Measurements from ENCODE around the gene COL4A5. TPM values are rescaled to one million over a fixed set of nuclear protein-coding genes. Genes with fewer than 3 reads are reported as not detected.

The COL4A5 gene
- total and polyA plus RNA-seq, 2 of the 13 experiments (the other 11 are each of a cell fraction or from before 2014, with no cell fraction given), result 39.5 to 45.5 TPM

DNA sequence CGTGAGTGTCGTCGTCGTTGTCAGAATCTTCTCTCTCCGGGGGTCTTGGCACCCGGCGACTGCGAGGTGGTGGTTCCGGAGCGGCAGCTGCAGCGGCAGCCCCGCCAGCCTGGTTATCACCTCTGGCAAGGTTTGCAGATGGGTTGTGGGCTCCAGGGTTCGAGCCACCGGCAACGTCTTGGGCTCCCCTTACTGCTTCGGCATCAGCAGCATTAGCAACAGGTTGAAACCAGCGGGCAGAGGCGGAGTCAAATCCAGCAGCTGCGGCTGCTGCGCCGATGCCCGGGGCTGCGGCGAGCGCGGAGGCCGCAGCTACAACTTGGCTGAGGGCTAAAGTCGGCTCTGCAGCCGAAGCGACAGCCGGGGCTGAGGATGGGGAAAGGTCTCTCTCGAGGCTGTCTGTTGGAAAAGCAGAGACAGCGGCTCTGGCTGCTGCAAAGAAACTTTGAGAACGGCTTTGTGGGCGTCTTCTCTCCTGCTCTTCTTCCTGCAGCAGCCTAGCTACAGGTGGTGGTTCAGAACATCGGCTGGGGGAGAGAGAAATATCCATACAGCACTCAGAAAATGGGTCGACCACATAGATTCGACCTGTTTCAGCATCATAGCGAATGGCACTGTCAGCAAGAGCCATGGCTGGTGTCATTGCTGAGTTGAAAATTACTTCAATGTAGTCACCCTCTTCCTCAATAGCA lies 293.1 kb downstream of the COL4A5 start (continued):
- TF ChIP-seq, protein P1, sequence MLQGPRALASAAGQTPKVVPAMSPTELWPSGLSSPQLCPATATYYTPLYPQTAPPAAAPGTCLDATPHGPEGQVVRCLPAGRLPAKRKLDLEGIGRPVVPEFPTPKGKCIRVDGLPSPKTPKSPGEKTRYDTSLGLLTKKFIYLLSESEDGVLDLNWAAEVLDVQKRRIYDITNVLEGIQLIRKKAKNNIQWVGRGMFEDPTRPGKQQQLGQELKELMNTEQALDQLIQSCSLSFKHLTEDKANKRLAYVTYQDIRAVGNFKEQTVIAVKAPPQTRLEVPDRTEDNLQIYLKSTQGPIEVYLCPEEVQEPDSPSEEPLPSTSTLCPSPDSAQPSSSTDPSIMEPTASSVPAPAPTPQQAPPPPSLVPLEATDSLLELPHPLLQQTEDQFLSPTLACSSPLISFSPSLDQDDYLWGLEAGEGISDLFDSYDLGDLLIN (CRISPR knock-in tag; IDR thresholded peaks at IDR 0.05; ENCODE audit: borderline replicate concordance), result no peak
- TF ChIP-seq, protein P2, sequence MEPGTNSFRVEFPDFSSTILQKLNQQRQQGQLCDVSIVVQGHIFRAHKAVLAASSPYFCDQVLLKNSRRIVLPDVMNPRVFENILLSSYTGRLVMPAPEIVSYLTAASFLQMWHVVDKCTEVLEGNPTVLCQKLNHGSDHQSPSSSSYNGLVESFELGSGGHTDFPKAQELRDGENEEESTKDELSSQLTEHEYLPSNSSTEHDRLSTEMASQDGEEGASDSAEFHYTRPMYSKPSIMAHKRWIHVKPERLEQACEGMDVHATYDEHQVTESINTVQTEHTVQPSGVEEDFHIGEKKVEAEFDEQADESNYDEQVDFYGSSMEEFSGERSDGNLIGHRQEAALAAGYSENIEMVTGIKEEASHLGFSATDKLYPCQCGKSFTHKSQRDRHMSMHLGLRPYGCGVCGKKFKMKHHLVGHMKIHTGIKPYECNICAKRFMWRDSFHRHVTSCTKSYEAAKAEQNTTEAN (CRISPR knock-in tag; conservative IDR thresholded peaks at IDR 0.05), result no peak
- TF ChIP-seq KDM5A (IDR thresholded peaks at IDR 0.05; ENCODE audit: borderline replicate concordance, low read length), result no peak
- TF ChIP-seq ZSCAN20 (CRISPR knock-in tag; IDR thresholded peaks at IDR 0.05; ENCODE audit: borderline replicate concordance), result no peak
- TF ChIP-seq ZNF180 (CRISPR knock-in tag; IDR thresholded peaks at IDR 0.05; ENCODE audit: borderline replicate concordance, low read depth), result no peak
- no peak for TF ChIP-seq ZSCAN29 (CRISPR knock-in tag; conservative IDR thresholded peaks at IDR 0.05)
- no peak for TF ChIP-seq ZFP82 (CRISPR knock-in tag; IDR thresholded peaks at IDR 0.05; ENCODE audit: borderline replicate concordance)
- no peak for TF ChIP-seq ARNT (IDR thresholded peaks at IDR 0.05)

DNA sequence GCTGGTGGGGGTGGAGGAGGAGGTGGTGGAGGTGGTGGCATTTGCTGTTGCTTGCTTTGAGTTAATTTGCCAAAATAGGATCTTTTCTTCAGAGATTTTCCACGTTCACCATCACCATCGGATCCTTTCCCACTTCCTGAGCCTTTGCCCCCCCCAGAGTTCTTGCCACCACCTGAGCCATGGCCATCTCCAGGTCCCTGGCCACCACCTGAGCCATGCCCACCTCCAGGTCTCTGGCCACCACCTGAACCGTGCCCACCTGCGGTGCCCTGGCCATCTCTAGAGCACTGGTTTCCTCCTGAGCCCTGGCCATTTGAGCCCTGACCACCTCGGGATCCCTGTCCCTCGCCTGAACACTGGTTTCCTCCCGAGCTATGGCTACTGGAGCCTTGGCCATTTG lies 294.8 kb downstream of the COL4A5 start:
- no peaks in the 10 kb centered on the region for H3K36me3 ChIP-seq (replicated peaks in 1 of 2; ENCODE audit: control insufficient read depth in 1 of 2, insufficient read depth in 2 of 2, low read length in 2 of 2)
- H4K20me1 ChIP-seq (ENCODE audit: insufficient read depth, low read length), result no peaks in the 10 kb centered on the region
- in situ Hi-C loops (cut with HindIII; ENCODE audit: extremely low pct_ligation_motif_present, low pct_unique_long_range_greater_than_20kb), result no loop called here
- BruUV-seq (replicated peaks), result no TSS peak
- ChIA-PET CTCF (ENCODE audit: low intra/inter-chr PET ratio, low total read pairs) (no interaction called here), POLR2A (no interaction called here)
- no peak overlapping the region for H2AFZ ChIP-seq (ENCODE audit: low read length)
- no peaks in the 10 kb centered on the region for H3K79me2 ChIP-seq (ENCODE audit: insufficient read depth, low read length)
- no peak overlapping the region for H3K4me3 ChIP-seq (replicated peaks in 1 of 3; ENCODE audit: insufficient read depth in 1 of 3, low read depth in 2 of 3, low read length in 3 of 3)
- intact Hi-C loops (cut with micrococcal nuclease; ENCODE audit: unreplicated experiment), result no loop called here
- FAIRE-seq (no peak), ATAC-seq (no peak), DNase-seq (ENCODE audit: low spot score) (no peak)
- H3K4me2 ChIP-seq (ENCODE audit: low read depth, low read length), result no peak overlapping the region
- H3K27ac ChIP-seq (ENCODE audit: extremely low read length, insufficient read depth, low read length), result no peak overlapping the region
- no peak overlapping the region for H3K9ac ChIP-seq (ENCODE audit: insufficient read depth, low read depth, low read length)
- H3K27me3 ChIP-seq (ENCODE audit: control insufficient read depth in 1 of 2, insufficient read depth in 2 of 2, low read length in 2 of 2), result no peaks in the 10 kb centered on the region; a peak in 1 of 5 replicates
- H3K9me3 ChIP-seq (ENCODE audit: low read length), result no peaks in the 10 kb centered on the region
- H3K4me1 ChIP-seq (ENCODE audit: insufficient read depth, low read length), result no peaks in the 10 kb centered on the region
- WGBS (ENCODE audit: low lambda C conversion rate), result 0% methylated on average over 2 of the region's 7 CpGs
- TF ChIP-seq ZBTB21 (CRISPR knock-in tag; IDR thresholded peaks at IDR 0.05), result no peak
- TF ChIP-seq NR2F1 (CRISPR knock-in tag; IDR thresholded peaks at IDR 0.05), result no peak
- TF ChIP-seq, protein P3, sequence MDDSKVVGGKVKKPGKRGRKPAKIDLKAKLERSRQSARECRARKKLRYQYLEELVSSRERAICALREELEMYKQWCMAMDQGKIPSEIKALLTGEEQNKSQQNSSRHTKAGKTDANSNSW (CRISPR knock-in tag; IDR thresholded peaks at IDR 0.05; ENCODE audit: borderline replicate concordance), result no peak
- no peak for TF ChIP-seq BRD4 (CRISPR knock-in tag; IDR thresholded peaks at IDR 0.05)
- TF ChIP-seq, protein P4, sequence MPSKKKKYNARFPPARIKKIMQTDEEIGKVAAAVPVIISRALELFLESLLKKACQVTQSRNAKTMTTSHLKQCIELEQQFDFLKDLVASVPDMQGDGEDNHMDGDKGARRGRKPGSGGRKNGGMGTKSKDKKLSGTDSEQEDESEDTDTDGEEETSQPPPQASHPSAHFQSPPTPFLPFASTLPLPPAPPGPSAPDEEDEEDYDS (CRISPR knock-in tag; IDR thresholded peaks at IDR 0.05), result no peak
- TF ChIP-seq, protein P5, sequence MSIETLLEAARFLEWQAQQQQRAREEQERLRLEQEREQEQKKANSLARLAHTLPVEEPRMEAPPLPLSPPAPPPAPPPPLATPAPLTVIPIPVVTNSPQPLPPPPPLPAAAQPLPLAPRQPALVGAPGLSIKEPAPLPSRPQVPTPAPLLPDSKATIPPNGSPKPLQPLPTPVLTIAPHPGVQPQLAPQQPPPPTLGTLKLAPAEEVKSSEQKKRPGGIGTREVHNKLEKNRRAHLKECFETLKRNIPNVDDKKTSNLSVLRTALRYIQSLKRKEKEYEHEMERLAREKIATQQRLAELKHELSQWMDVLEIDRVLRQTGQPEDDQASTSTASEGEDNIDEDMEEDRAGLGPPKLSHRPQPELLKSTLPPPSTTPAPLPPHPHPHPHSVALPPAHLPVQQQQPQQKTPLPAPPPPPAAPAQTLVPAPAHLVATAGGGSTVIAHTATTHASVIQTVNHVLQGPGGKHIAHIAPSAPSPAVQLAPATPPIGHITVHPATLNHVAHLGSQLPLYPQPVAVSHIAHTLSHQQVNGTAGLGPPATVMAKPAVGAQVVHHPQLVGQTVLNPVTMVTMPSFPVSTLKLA (IDR thresholded peaks at IDR 0.05), result no peak
- TF ChIP-seq HNRNPUL1 (IDR thresholded peaks at IDR 0.05; ENCODE audit: low read depth, low read length), result no peak
- TF ChIP-seq ZNF792 (CRISPR knock-in tag; IDR thresholded peaks at IDR 0.05), result no peak
- no peak for TF ChIP-seq TSC22D2 (CRISPR knock-in tag; IDR thresholded peaks at IDR 0.05; ENCODE audit: borderline replicate concordance)
- no peak for TF ChIP-seq SRF (IDR thresholded peaks at IDR 0.05; ENCODE audit: low read depth, low read length)
- TF ChIP-seq NFE2L1 (CRISPR knock-in tag; IDR thresholded peaks at IDR 0.05; ENCODE audit: borderline replicate concordance), result no peak

Data from HepG2 (cell line).